PC-3 (cell line): ENCODE data around the gene DPH3.

Experiments
- EZH2 ChIP-seq: fragments of 300-600 bp; sonication (generic); IDR thresholded peaks from one replicate; pipeline ENCODE4 v1.6.1; 2017; ENCODE audit warnings: antibody characterized with exemption, mild to moderate bottlenecking, low read length; ENCODE audit not compliant: unreplicated experiment
- EZH2phosphoT487 ChIP-seq: fragments of 300-600 bp; sonication (generic); IDR thresholded peaks from 2 replicates; pipeline ENCODE4 v1.6.1; 2018; ENCODE audit warnings: mild to moderate bottlenecking, antibody characterized with exemption, low read length, borderline replicate concordance
- TF ChIP-seq, protein P1 (sequence below): fragments of 300-600 bp; sonication (generic); conservative IDR thresholded peaks from 2 replicates; pipeline ENCODE4 v1.5.1; 2017; ENCODE audit warnings: antibody characterized with exemption, low read depth, mild to moderate bottlenecking, low read length

- TF ChIP-seq, protein P1, sequence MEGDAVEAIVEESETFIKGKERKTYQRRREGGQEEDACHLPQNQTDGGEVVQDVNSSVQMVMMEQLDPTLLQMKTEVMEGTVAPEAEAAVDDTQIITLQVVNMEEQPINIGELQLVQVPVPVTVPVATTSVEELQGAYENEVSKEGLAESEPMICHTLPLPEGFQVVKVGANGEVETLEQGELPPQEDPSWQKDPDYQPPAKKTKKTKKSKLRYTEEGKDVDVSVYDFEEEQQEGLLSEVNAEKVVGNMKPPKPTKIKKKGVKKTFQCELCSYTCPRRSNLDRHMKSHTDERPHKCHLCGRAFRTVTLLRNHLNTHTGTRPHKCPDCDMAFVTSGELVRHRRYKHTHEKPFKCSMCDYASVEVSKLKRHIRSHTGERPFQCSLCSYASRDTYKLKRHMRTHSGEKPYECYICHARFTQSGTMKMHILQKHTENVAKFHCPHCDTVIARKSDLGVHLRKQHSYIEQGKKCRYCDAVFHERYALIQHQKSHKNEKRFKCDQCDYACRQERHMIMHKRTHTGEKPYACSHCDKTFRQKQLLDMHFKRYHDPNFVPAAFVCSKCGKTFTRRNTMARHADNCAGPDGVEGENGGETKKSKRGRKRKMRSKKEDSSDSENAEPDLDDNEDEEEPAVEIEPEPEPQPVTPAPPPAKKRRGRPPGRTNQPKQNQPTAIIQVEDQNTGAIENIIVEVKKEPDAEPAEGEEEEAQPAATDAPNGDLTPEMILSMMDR, result no peak
- TF ChIP-seq EZH2 (no peak), EZH2phosphoT487 (no peak)
Observed at GRCh38 chr3:16297997-16298885, 33.5 kb upstream of the DPH3 start.
